Fibroblast of lung (primary cell): ENCODE results near the gene CPEB2.

Experiments used
- CTCF ChIP-seq, 2 donors: IDR thresholded peaks in 1 of 2; conservative IDR thresholded peaks in 1 of 2; 1 replicate in 1 of 2; 2 replicates in 1 of 2; pipeline ENCODE4 v1.5.1; 2011 to 2012; ENCODE audit warnings: low read length in 2 of 2, control low read depth in 1 of 2, inconsistent platforms in 1 of 2, low read depth in 1 of 2, mild to moderate bottlenecking in 1 of 2
- EZH2 ChIP-seq: IDR thresholded peaks from 2 replicates; pipeline ENCODE4 v1.5.1; 2012; ENCODE audit warnings: low read length, control low read depth, mild to moderate bottlenecking; ENCODE audit errors: missing control alignments

GRCh38 chr4:14994242-14994641 lies 8.0 kb upstream of the CPEB2 start:
- TF ChIP-seq CTCF (conservative IDR thresholded peaks at IDR 0.05 in 1 of 2, IDR thresholded peaks at IDR 0.05 in 1 of 2; ENCODE audit: low read depth in 1 of 2, low read length in 2 of 2) (no peak), EZH2 (no peak)
